Activated CD4-positive, alpha-beta T cell treated with anti-CD3 and anti-CD28 coated beads, Interleukin-2, amount 10 ng/mL, durations not matched to agents 7 days and 5 days (primary cell): ENCODE results near the gene CIC. TPM values are rescaled to one million over a fixed set of nuclear protein-coding genes. Genes with fewer than 3 reads are reported as not detected.
"Not testable (repeated sequence)": the region's sequence is repeated elsewhere in the genome, so short reads cannot be mapped to it uniquely, and the experiment has no call there.

Experiments
- CTCF ChIA-PET: fragments of 350-600 bp; sonication (Branson Sonifier 250); formaldehyde crosslinking; loops from one replicate; lab custom pipeline; 2021; ENCODE audit warnings: antibody characterized with exemption; lab: Charles Lee
- POLR2A ChIA-PET: fragments of 350-600 bp; sonication (Branson Sonifier 250); formaldehyde crosslinking; loops from one replicate; lab custom pipeline; 2021; ENCODE audit warnings: antibody characterized with exemption; lab: Charles Lee
- DNase-seq: peaks from one replicate; pipeline ENCODE4 v3.0.0-alpha.2; 2020
- H3K27ac Mint-ChIP-seq: one replicate; pipeline ENCODE4 v1.8.0; 2021; ENCODE audit warnings: mild to moderate bottlenecking, moderate library complexity, mixed read lengths
- H3K27me3 Mint-ChIP-seq: one replicate; pipeline ENCODE4 v1.8.0; 2021; ENCODE audit warnings: mixed read lengths
- H3K36me3 Mint-ChIP-seq: one replicate; pipeline ENCODE4 v1.8.0; 2021; ENCODE audit warnings: low read depth, mixed read lengths
- H3K4me1 Mint-ChIP-seq: one replicate; pipeline ENCODE4 v1.8.0; 2021; ENCODE audit warnings: mixed read lengths
- H3K4me3 Mint-ChIP-seq: one replicate; pipeline ENCODE4 v1.8.0; 2021; ENCODE audit warnings: mild to moderate bottlenecking, moderate library complexity, mixed read lengths
- H3K9me3 Mint-ChIP-seq: one replicate; pipeline ENCODE4 v1.8.0; 2021; ENCODE audit warnings: mixed read lengths
- total RNA-seq, 2 experiments: library from RNA; stranded (reverse); gene quantifications; one replicate each; pipeline ENCODE4 v1.2.3, GENCODE V29; 2021

The CIC gene
- total RNA-seq, 2 experiments from 2014 or later, result 69.3 to 81.0 TPM

- POLR2A ChIA-PET, result no interaction called here
- CTCF ChIA-PET, result interaction anchor here (1.0 kb wide), 1 partner anchor 198 kb away, joined by 3 read pairs; the partner anchor contains the start of gene POU2F2
Observed at GRCh38 chr19:42330241-42330711, 61.2 kb downstream of the CIC start.

GRCh38 chr19:42331333-42331732 lies 62.3 kb downstream of the CIC start:
- H3K4me3 Mint-ChIP-seq, CTCF ChIA-PET, H3K9me3 Mint-ChIP-seq, H3K36me3 Mint-ChIP-seq, H3K27me3 Mint-ChIP-seq, DNase-seq, H3K27ac Mint-ChIP-seq, H3K4me1 Mint-ChIP-seq, POLR2A ChIA-PET: not testable (repeated sequence)

More at GRCh38 chr19:42330241-42330711, 61.2 kb downstream of the CIC start:
- DNase-seq, result no peak
- Mint-ChIP-seq H3K36me3 (no peaks in the 10 kb centered on the region), H3K4me1 (peaks cover 12% of the 10 kb centered on the region), H3K4me3 (no peak overlapping the region), H3K9me3 (no peaks in the 10 kb centered on the region), H3K27ac (no peak overlapping the region), H3K27me3 (peaks cover under 1% of the 10 kb centered on the region)

- H3K27me3 Mint-ChIP-seq, result no peaks in the 10 kb centered on the region
- no peak for DNase-seq
- no peak overlapping the region for H3K4me3 Mint-ChIP-seq
- H3K36me3 Mint-ChIP-seq, result no peaks in the 10 kb centered on the region
- ChIA-PET POLR2A (no interaction called here), CTCF (no interaction called here)
- no peak overlapping the region for H3K27ac Mint-ChIP-seq
- H3K4me1 Mint-ChIP-seq, result peaks cover 1% of the 10 kb centered on the region
- no peaks in the 10 kb centered on the region for H3K9me3 Mint-ChIP-seq
Observed at GRCh38 chr19:42332059-42332458, 63.0 kb downstream of the CIC start.

- H3K27ac Mint-ChIP-seq, result no peak overlapping the region
- ChIA-PET POLR2A (no interaction called here), CTCF (no interaction called here)
- H3K27me3 Mint-ChIP-seq, result no peaks in the 10 kb centered on the region
- H3K36me3 Mint-ChIP-seq, result no peaks in the 10 kb centered on the region
- no peak overlapping the region for H3K4me3 Mint-ChIP-seq
- no peaks in the 10 kb centered on the region for H3K9me3 Mint-ChIP-seq
- no peak for DNase-seq
- H3K4me1 Mint-ChIP-seq, result no peaks in the 10 kb centered on the region
Observed at GRCh38 chr19:42333018-42333417, 64.0 kb downstream of the CIC start.

GRCh38 chr19:42333975-42334696 lies 65.1 kb downstream of the CIC start:
- CTCF ChIA-PET, result interaction anchor here (0.6 kb wide), 1 partner anchor 372 kb away, joined by 3 read pairs; no protein-coding TSS in a partner anchor
- no peak overlapping the region for H3K27ac Mint-ChIP-seq
- POLR2A ChIA-PET, result no interaction called here
- H3K36me3 Mint-ChIP-seq, result no peaks in the 10 kb centered on the region
- H3K9me3 Mint-ChIP-seq, result no peaks in the 10 kb centered on the region
- H3K4me3 Mint-ChIP-seq, result no peak overlapping the region
- no peaks in the 10 kb centered on the region for H3K4me1 Mint-ChIP-seq
- no peaks in the 10 kb centered on the region for H3K27me3 Mint-ChIP-seq
- no peak for DNase-seq

GRCh38 chr19:42334697-42335373 lies 65.8 kb downstream of the CIC start:
- H3K36me3 Mint-ChIP-seq, result no peaks in the 10 kb centered on the region
- H3K4me3 Mint-ChIP-seq, result no peak overlapping the region
- H3K9me3 Mint-ChIP-seq, result no peaks in the 10 kb centered on the region
- H3K27ac Mint-ChIP-seq, result no peak overlapping the region
- H3K27me3 Mint-ChIP-seq, result no peaks in the 10 kb centered on the region
- ChIA-PET CTCF (no interaction called here), POLR2A (no interaction called here)
- DNase-seq, result no peak
- H3K4me1 Mint-ChIP-seq, result no peaks in the 10 kb centered on the region

- Mint-ChIP-seq H3K27ac (no peak overlapping the region), H3K27me3 (no peaks in the 10 kb centered on the region), H3K4me1 (no peaks in the 10 kb centered on the region), H3K9me3 (no peaks in the 10 kb centered on the region), H3K4me3 (no peak overlapping the region), H3K36me3 (no peaks in the 10 kb centered on the region)
- POLR2A ChIA-PET, result no interaction called here
- no peak for DNase-seq
- CTCF ChIA-PET, result interaction anchor here (0.6 kb wide), 1 partner anchor 12 kb away, joined by 3 read pairs; no protein-coding TSS in a partner anchor
Observed at GRCh38 chr19:42335374-42335936, 66.4 kb downstream of the CIC start.

GRCh38 chr19:42335971-42336370 lies 66.9 kb downstream of the CIC start:
- Mint-ChIP-seq H3K36me3 (no peaks in the 10 kb centered on the region), H3K4me3 (no peak overlapping the region), H3K27ac (no peak overlapping the region), H3K4me1 (no peaks in the 10 kb centered on the region), H3K27me3 (no peaks in the 10 kb centered on the region), H3K9me3 (no peaks in the 10 kb centered on the region)
- POLR2A ChIA-PET, result no interaction called here
- DNase-seq, result no peak
- CTCF ChIA-PET, result interaction anchor here (0.6 kb wide), 1 partner anchor 11 kb away, joined by 3 read pairs; no protein-coding TSS in a partner anchor

- POLR2A ChIA-PET, H3K4me3 Mint-ChIP-seq, H3K27ac Mint-ChIP-seq, H3K36me3 Mint-ChIP-seq, H3K9me3 Mint-ChIP-seq, DNase-seq, H3K27me3 Mint-ChIP-seq, H3K4me1 Mint-ChIP-seq: not testable (repeated sequence)
- CTCF ChIA-PET, result interaction anchor here (0.9 kb wide), 1 partner anchor 12 kb away, joined by 3 read pairs; no protein-coding TSS in a partner anchor
Observed at GRCh38 chr19:42339126-42339860, 70.2 kb downstream of the CIC start.

- H3K27ac Mint-ChIP-seq, H3K27me3 Mint-ChIP-seq, POLR2A ChIA-PET, H3K4me1 Mint-ChIP-seq, DNase-seq, H3K36me3 Mint-ChIP-seq, H3K9me3 Mint-ChIP-seq, H3K4me3 Mint-ChIP-seq: not testable (repeated sequence)
- CTCF ChIA-PET, result interaction anchor here (0.9 kb wide), 1 partner anchor 12 kb away, joined by 3 read pairs; no protein-coding TSS in a partner anchor
Observed at GRCh38 chr19:42339922-42340321, 70.9 kb downstream of the CIC start.

- Mint-ChIP-seq H3K27ac (peak overlapping the region; percentile 48), H3K9me3 (no peaks in the 10 kb centered on the region), H3K36me3 (no peaks in the 10 kb centered on the region), H3K4me3 (no peak overlapping the region), H3K27me3 (no peaks in the 10 kb centered on the region), H3K4me1 (no peaks in the 10 kb centered on the region)
- no peak for DNase-seq
- CTCF ChIA-PET, result interaction anchor here (0.6 to 1.1 kb wide), 2 partner anchors 11 to 17 kb away, joined by 3 read pairs; no protein-coding TSS in a partner anchor
- POLR2A ChIA-PET, result no interaction called here
Observed at GRCh38 chr19:42343344-42344110, 74.5 kb downstream of the CIC start.
